PC-3 (cell line): ENCODE data around the gene ESR2. TPM values are rescaled to one million over a fixed set of nuclear protein-coding genes. Genes with fewer than 3 reads are reported as not detected.
A peak's percentile ranks its signal among the peaks of the same experiment; 100 is the strongest.

ENCODE experiments used
- ATAC-seq: fragments of 200-7000 bp; cut with Tn5 transposase; 2 replicates; pipeline ENCODE4 v1.9.1; 2020; ENCODE audit warnings: mild to moderate bottlenecking, moderate library complexity
- BruUV-seq: library from RNA; stranded (reverse); fragments of 400-500 nt; replicated peaks from 2 replicates; lab custom pipeline; 2021; lab: Mats Ljungman, UMichigan
- CTCF ChIA-PET: fragments of 300-600 bp; sonication (Branson Sonifier 250); formaldehyde crosslinking; loops from one replicate; lab custom pipeline; 2022; ENCODE audit warnings: antibody characterized with exemption; lab: Charles Lee
- POLR2A ChIA-PET: fragments of 300-600 bp; sonication (Branson Sonifier 250); formaldehyde crosslinking; loops from one replicate; lab custom pipeline; 2022; ENCODE audit warnings: antibody characterized with exemption; ENCODE audit not compliant: unreplicated experiment; lab: Charles Lee
- DNase-seq: peaks from one replicate; pipeline ENCODE4 v3.0.0-alpha.2; 2015
- H2AFZ ChIP-seq: fragments of 300-600 bp; sonication (generic); 2 replicates; pipeline ENCODE4 v1.6.0; 2016; ENCODE audit warnings: antibody characterized with exemption, low read length
- H3F3A ChIP-seq: fragments of 300-600 bp; sonication (generic); one replicate; pipeline ENCODE4 v1.6.0; 2017; ENCODE audit warnings: antibody characterized with exemption, low read length, control low read depth, mild to moderate bottlenecking; ENCODE audit not compliant: unreplicated experiment
- H3K27ac ChIP-seq: fragments of 300-600 bp; sonication (generic); 2 replicates; pipeline ENCODE4 v1.5.1; 2016; ENCODE audit warnings: mild to moderate bottlenecking, low read length
- H3K27me3 ChIP-seq: fragments of 300-600 bp; sonication (generic); 2 replicates; pipeline ENCODE4 v1.6.1; 2016; ENCODE audit warnings: low read length, mixed read lengths
- H3K36me3 ChIP-seq: fragments of 300-600 bp; sonication (generic); 2 replicates; pipeline ENCODE4 v1.6.1; 2016; ENCODE audit warnings: low read depth, mixed run types, low read length, mixed read lengths
- H3K4me1 ChIP-seq: fragments of 300-600 bp; sonication (generic); 2 replicates; pipeline ENCODE4 v1.5.1; 2016; ENCODE audit warnings: low read length; ENCODE audit not compliant: insufficient read depth
- H3K4me2 ChIP-seq: fragments of 300-600 bp; sonication (generic); 2 replicates; pipeline ENCODE4 v1.6.0; 2016; ENCODE audit warnings: low read length
- H3K4me3 ChIP-seq: fragments of 300-600 bp; sonication (generic); 2 replicates; pipeline ENCODE4 v1.5.1; 2016; ENCODE audit warnings: mild to moderate bottlenecking, low read length, mixed read lengths
- H3K79me2 ChIP-seq: fragments of 300-600 bp; sonication (generic); 2 replicates; pipeline ENCODE4 v1.6.1; 2017; ENCODE audit warnings: low read length, mixed read lengths
- H3K9ac ChIP-seq: fragments of 300-600 bp; sonication (generic); 2 replicates; pipeline ENCODE4 v1.6.0; 2016; ENCODE audit warnings: mild to moderate bottlenecking, low read length
- H3K9me2 ChIP-seq: fragments of 300-600 bp; sonication (generic); replicated peaks from 2 replicates; pipeline ENCODE4 v1.6.1; 2016; ENCODE audit warnings: mixed run types, low read length, mixed read lengths
- H3K9me3 ChIP-seq: fragments of 300-600 bp; sonication (generic); 2 replicates; pipeline ENCODE4 v1.6.1; 2016; ENCODE audit warnings: low read length, mixed read lengths
- H4K20me1 ChIP-seq: fragments of 300-600 bp; sonication (generic); 2 replicates; pipeline ENCODE4 v1.6.1; 2016; ENCODE audit warnings: low read length, mixed read lengths
- EZH2 ChIP-seq: fragments of 300-600 bp; sonication (generic); IDR thresholded peaks from one replicate; pipeline ENCODE4 v1.6.1; 2017; ENCODE audit warnings: antibody characterized with exemption, mild to moderate bottlenecking, low read length; ENCODE audit not compliant: unreplicated experiment
- EZH2phosphoT487 ChIP-seq: fragments of 300-600 bp; sonication (generic); IDR thresholded peaks from 2 replicates; pipeline ENCODE4 v1.6.1; 2018; ENCODE audit warnings: mild to moderate bottlenecking, antibody characterized with exemption, low read length, borderline replicate concordance
- intact Hi-C: fragments of 100-400 bp; cut with micrococcal nuclease; formaldehyde crosslinking; loops from 2 replicates; pipeline ENCODE4 v1.9.0; 2023
- total RNA-seq: library from RNA; depleted of rRNA; stranded (reverse); fragments of >200 nt; gene quantifications from 2 replicates; pipeline ENCODE4 v1.2.3, GENCODE V29; 2014
- TF ChIP-seq, protein P1 (sequence below): fragments of 300-600 bp; sonication (generic); conservative IDR thresholded peaks from 2 replicates; pipeline ENCODE4 v1.5.1; 2017; ENCODE audit warnings: antibody characterized with exemption, low read depth, mild to moderate bottlenecking, low read length

The ESR2 gene
- total RNA-seq, 1 experiment from 2014 or later = 0.18 TPM

GRCh38 chr14:64338616-64339316 is 44.6 kb upstream of the ESR2 start:
- TF ChIP-seq EZH2 = no peak
- TF ChIP-seq EZH2phosphoT487 = no peak
- TF ChIP-seq, protein P1, sequence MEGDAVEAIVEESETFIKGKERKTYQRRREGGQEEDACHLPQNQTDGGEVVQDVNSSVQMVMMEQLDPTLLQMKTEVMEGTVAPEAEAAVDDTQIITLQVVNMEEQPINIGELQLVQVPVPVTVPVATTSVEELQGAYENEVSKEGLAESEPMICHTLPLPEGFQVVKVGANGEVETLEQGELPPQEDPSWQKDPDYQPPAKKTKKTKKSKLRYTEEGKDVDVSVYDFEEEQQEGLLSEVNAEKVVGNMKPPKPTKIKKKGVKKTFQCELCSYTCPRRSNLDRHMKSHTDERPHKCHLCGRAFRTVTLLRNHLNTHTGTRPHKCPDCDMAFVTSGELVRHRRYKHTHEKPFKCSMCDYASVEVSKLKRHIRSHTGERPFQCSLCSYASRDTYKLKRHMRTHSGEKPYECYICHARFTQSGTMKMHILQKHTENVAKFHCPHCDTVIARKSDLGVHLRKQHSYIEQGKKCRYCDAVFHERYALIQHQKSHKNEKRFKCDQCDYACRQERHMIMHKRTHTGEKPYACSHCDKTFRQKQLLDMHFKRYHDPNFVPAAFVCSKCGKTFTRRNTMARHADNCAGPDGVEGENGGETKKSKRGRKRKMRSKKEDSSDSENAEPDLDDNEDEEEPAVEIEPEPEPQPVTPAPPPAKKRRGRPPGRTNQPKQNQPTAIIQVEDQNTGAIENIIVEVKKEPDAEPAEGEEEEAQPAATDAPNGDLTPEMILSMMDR = no peak
- Histone ChIP-seq H3K27me3 (no peaks in the 10 kb centered on the region), H3F3A (no peaks in the 10 kb centered on the region), H3K9me3 (peaks cover 12% of the 10 kb centered on the region), H3K27ac (peak overlapping the region; percentile 79), H4K20me1 (no peaks in the 10 kb centered on the region), H3K9me2 (no peaks in the 10 kb centered on the region), H3K36me3 (no peaks in the 10 kb centered on the region), H3K4me3 (peak overlapping the region; percentile 90), H2AFZ (peak overlapping the region; percentile 98), H3K9ac (peak overlapping the region; percentile 97), H3K4me1 (peaks cover 22% of the 10 kb centered on the region), H3K4me2 (peak overlapping the region; percentile 98), H3K79me2 (peaks cover 20% of the 10 kb centered on the region)
- ATAC-seq (peak; percentile 90), DNase-seq (peak; percentile 98)
- intact Hi-C loops = loop anchor here (1.0 to 2.0 kb wide), 3 partner anchors 50 to 128 kb away; partner anchors contain the start of gene MTHFD1
- POLR2A ChIA-PET = no interaction called here
- CTCF ChIA-PET = interaction anchor here (0.7 to 1.1 kb wide), 2 partner anchors 198 to 201 kb away, joined by 4 read pairs; no protein-coding TSS in a partner anchor
- BruUV-seq = no TSS peak

DNA sequence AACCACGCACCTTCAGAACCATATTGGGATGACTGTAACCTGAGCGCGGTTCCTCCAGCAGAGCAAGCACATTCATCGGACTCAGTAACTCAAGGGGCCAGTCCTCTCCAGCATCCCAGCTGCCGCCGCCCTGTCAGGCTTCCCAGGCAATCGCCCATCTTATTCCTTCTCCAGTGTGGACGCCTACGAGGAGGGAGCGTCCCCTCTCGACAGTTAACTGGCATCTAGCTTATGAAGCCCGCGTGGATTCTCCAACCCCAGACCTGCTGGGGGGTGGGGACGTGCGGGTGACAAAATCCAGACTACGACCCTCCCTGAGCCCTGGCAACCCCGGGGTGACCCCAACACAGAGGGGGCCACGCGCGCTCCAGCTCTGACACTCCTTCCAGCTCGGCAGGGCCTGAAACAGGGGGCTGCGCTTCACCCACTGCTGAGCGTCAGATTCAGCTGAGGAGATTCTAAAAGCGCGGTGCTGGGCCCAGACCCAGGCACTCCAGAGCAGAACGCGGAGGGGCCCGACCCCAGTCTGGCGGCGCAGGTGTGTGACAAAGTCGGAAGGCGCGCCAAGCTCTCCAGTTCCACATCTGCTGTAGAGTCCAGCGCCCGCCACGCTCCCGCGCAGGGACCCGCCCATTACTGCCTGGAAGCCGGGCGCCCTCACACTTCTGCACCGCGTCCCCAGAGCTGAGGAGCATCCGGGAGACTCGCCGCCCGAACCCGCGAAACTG is 43.9 kb upstream of the ESR2 start:
- Histone ChIP-seq H3K9me2 (no peaks in the 10 kb centered on the region), H3K79me2 (peaks cover 20% of the 10 kb centered on the region), H3K9me3 (peaks cover 12% of the 10 kb centered on the region), H3K4me2 (peak overlapping the region; percentile 98), H3K27me3 (no peaks in the 10 kb centered on the region), H4K20me1 (no peaks in the 10 kb centered on the region), H2AFZ (peak overlapping the region; percentile 98), H3F3A (no peaks in the 10 kb centered on the region), H3K27ac (peak overlapping the region; percentile 79), H3K36me3 (no peaks in the 10 kb centered on the region), H3K9ac (peak overlapping the region; percentile 97), H3K4me1 (peaks cover 22% of the 10 kb centered on the region), H3K4me3 (peak overlapping the region; percentile 90)
- peak; percentile 66 for ATAC-seq
- ChIA-PET CTCF (interaction anchor here (0.7 to 1.1 kb wide), 3 partner anchors 34 to 200 kb away, joined by 4 to 8 read pairs (median 4); no protein-coding TSS in a partner anchor), POLR2A (interaction anchor here (0.6 to 0.7 kb wide), 2 partner anchors 171 to 173 kb away, joined by 3 read pairs; no protein-coding TSS in a partner anchor)
- DNase-seq = peak; percentile 71
- intact Hi-C loops = loop anchor here (1.0 to 2.0 kb wide), 3 partner anchors 50 to 129 kb away; partner anchors contain the start of gene MTHFD1
- TF ChIP-seq, protein P1 = peak; percentile 29; the same call in 1 of the 2 replicates
- no peak for TF ChIP-seq EZH2phosphoT487
- no peak for TF ChIP-seq EZH2
- BruUV-seq = TSS peak; percentile 63
